Subcutaneous abdominal adipose tissue (tissue), 5 donors: Measurements from ENCODE around the gene CCDC117.
"Not testable (repeated sequence)": the region's sequence is repeated elsewhere in the genome, so short reads cannot be mapped to it uniquely, and the experiment has no call there.

Source experiments
- H3K27ac ChIP-seq: one replicate; pipeline ENCODE4 v1.7.0; 2013; ENCODE audit warnings: low read depth, mild to moderate bottlenecking, inconsistent platforms, low read length, moderate library complexity
- H3K27me3 ChIP-seq, 5 donors: one replicate each; pipeline ENCODE4 v1.7.0; 2013; ENCODE audit warnings: low read length in 5 of 5, inconsistent platforms in 1 of 5; ENCODE audit not compliant: control insufficient read depth in 5 of 5, insufficient read depth in 4 of 5
- H3K36me3 ChIP-seq, 5 donors: one replicate each; pipeline ENCODE4 v1.7.0; 2013; ENCODE audit warnings: low read length in 5 of 5; ENCODE audit not compliant: control insufficient read depth in 5 of 5, insufficient read depth in 5 of 5
- H3K4me1 ChIP-seq, 5 donors: one replicate each; pipeline ENCODE4 v1.7.0; 2013; ENCODE audit warnings: low read length in 5 of 5, mild to moderate bottlenecking in 3 of 5, moderate library complexity in 1 of 5; ENCODE audit not compliant: control insufficient read depth in 5 of 5, insufficient read depth in 5 of 5
- H3K4me3 ChIP-seq, 5 donors: one replicate each; pipeline ENCODE4 v1.7.0; 2013; ENCODE audit warnings: low read length in 5 of 5, low read depth in 1 of 5
- H3K9ac ChIP-seq, 5 donors: one replicate each; pipeline ENCODE4 v1.7.0; 2013; ENCODE audit warnings: low read length in 5 of 5, mild to moderate bottlenecking in 4 of 5, moderate library complexity in 3 of 5
- H3K9me3 ChIP-seq, 5 donors: one replicate each; pipeline ENCODE4 v1.7.0; 2013; ENCODE audit warnings: low read length in 5 of 5; ENCODE audit not compliant: control insufficient read depth in 5 of 5
- donor health status: healthy.
- donor health status: healthy.
- donor health status: healthy.
- donor health status: healthy.
- donor health status: healthy.

CCDC117 gene

GRCh38 chr22:28815729-28816128 is 43.2 kb downstream of the CCDC117 start:
- Histone ChIP-seq H3K27me3 (no peaks in the 10 kb centered on the region), H3K27ac (no peak overlapping the region), H3K36me3 (no peaks in the 10 kb centered on the region), H3K4me1 (peaks cover 0 to 53% (median 40%) of the 10 kb centered on the region in 5 donors), H3K4me3 (no peak overlapping the region), H3K9ac (no peak overlapping the region), H3K9me3 (no peaks in the 10 kb centered on the region)

- Histone ChIP-seq H3K4me3 (no peak overlapping the region), H3K9me3 (no peaks in the 10 kb centered on the region), H3K9ac (no peak overlapping the region), H3K27me3 (no peaks in the 10 kb centered on the region), H3K36me3 (no peaks in the 10 kb centered on the region), H3K4me1 (peaks cover 0 to 42% (median 31%) of the 10 kb centered on the region in 5 donors), H3K27ac (no peak overlapping the region)
Observed at GRCh38 chr22:28817064-28817463, 44.6 kb downstream of the CCDC117 start.

- no peak overlapping the region for H3K27ac ChIP-seq
- no peak overlapping the region for H3K4me3 ChIP-seq
- peaks cover 0 to 34% (median 23%) of the 10 kb centered on the region in 5 donors for H3K4me1 ChIP-seq
- H3K27me3 ChIP-seq: no peaks in the 10 kb centered on the region
- H3K36me3 ChIP-seq: peaks cover 0 to 6% (median under 1%) of the 10 kb centered on the region in 5 donors
- no peaks in the 10 kb centered on the region for H3K9me3 ChIP-seq
- H3K9ac ChIP-seq: peak overlapping the region in 2 of 5 donors; percentile 7 to 35
Observed at GRCh38 chr22:28817919-28818859, 45.7 kb downstream of the CCDC117 start.

- Histone ChIP-seq H3K9ac (no peak overlapping the region), H3K27ac (no peak overlapping the region), H3K4me3 (no peak overlapping the region), H3K27me3 (no peaks in the 10 kb centered on the region), H3K4me1 (peaks cover 0 to 24% (median 16%) of the 10 kb centered on the region in 5 donors), H3K9me3 (no peaks in the 10 kb centered on the region), H3K36me3 (peaks cover 0 to 6% (median 4%) of the 10 kb centered on the region in 5 donors)
Observed at GRCh38 chr22:28819253-28820096, 47.0 kb downstream of the CCDC117 start.

- H3K9me3 ChIP-seq: no peaks in the 10 kb centered on the region
- no peak overlapping the region for H3K27ac ChIP-seq
- peaks cover 0 to 6% (median 4%) of the 10 kb centered on the region in 5 donors for H3K36me3 ChIP-seq
- H3K27me3 ChIP-seq: no peaks in the 10 kb centered on the region
- no peak overlapping the region for H3K4me3 ChIP-seq
- peaks cover 0 to 19% (median 16%) of the 10 kb centered on the region in 5 donors for H3K4me1 ChIP-seq
- H3K9ac ChIP-seq: no peak overlapping the region
Observed at GRCh38 chr22:28820885-28821284, 48.4 kb downstream of the CCDC117 start.

- no peaks in the 10 kb centered on the region for H3K27me3 ChIP-seq
- H3K27ac ChIP-seq: no peak overlapping the region
- H3K9ac ChIP-seq: no peak overlapping the region
- no peak overlapping the region for H3K4me3 ChIP-seq
- peaks cover 0 to 6% (median 4%) of the 10 kb centered on the region in 5 donors for H3K36me3 ChIP-seq
- peaks cover 0 to 19% (median 16%) of the 10 kb centered on the region in 5 donors for H3K4me1 ChIP-seq
- no peaks in the 10 kb centered on the region for H3K9me3 ChIP-seq
Observed at GRCh38 chr22:28821452-28821851, 49.0 kb downstream of the CCDC117 start.

GRCh38 chr22:28822930-28823551 is 50.5 kb downstream of the CCDC117 start:
- no peak overlapping the region for H3K9ac ChIP-seq
- no peaks in the 10 kb centered on the region for H3K9me3 ChIP-seq
- peaks cover 0 to 17% (median 15%) of the 10 kb centered on the region in 5 donors for H3K4me1 ChIP-seq
- H3K27ac ChIP-seq: no peak overlapping the region
- peaks cover 0 to 6% (median 4%) of the 10 kb centered on the region in 5 donors for H3K36me3 ChIP-seq
- H3K27me3 ChIP-seq: no peaks in the 10 kb centered on the region
- H3K4me3 ChIP-seq: no peak overlapping the region

GRCh38 chr22:28824455-28824854 is 52.0 kb downstream of the CCDC117 start:
- H3K36me3 ChIP-seq, H3K9me3 ChIP-seq, H3K4me1 ChIP-seq, H3K27me3 ChIP-seq, H3K4me3 ChIP-seq, H3K9ac ChIP-seq, H3K27ac ChIP-seq: not testable (repeated sequence)

- not testable (repeated sequence) for H3K9me3 ChIP-seq, H3K36me3 ChIP-seq, H3K4me1 ChIP-seq, H3K27ac ChIP-seq, H3K9ac ChIP-seq, H3K4me3 ChIP-seq, H3K27me3 ChIP-seq
Observed at GRCh38 chr22:28826430-28826829, 53.9 kb downstream of the CCDC117 start.
